ENCODE data around the gene ZNF860.

The ZNF860 gene

GRCh38 chr3:31957106-31957505, 24.4 kb upstream of the ZNF860 start:
- Histone ChIP-seq H3K9me3 (replicated peaks in 1 of 11) (peaks cover 17 to 30% (median 20%) of the 10 kb centered on the region in 11 experiments), H3K4me1 (peaks cover 0 to 29% (median 25%) of the 10 kb centered on the region in 10 experiments; a peak in 17 of 20 replicates), H3K36me3 (peaks cover 0 to 7% (median 0%) of the 10 kb centered on the region in 11 experiments; a peak in 1 of 22 replicates)

GRCh38 chr3:31958701-31959152, 22.8 kb upstream of the ZNF860 start:
- Histone ChIP-seq H3K9ac (no peak overlapping the region), H3K27me3 (no peaks in the 10 kb centered on the region), H3K4me3 (no peak overlapping the region), H3K36me3 (peaks cover 0 to 7% (median 0%) of the 10 kb centered on the region in 11 experiments; a peak in 1 of 22 replicates), H3K27ac (no peak overlapping the region), H3K9me3 (replicated peaks in 1 of 11) (peaks cover 17 to 30% (median 20%) of the 10 kb centered on the region in 11 experiments), H3K4me1 (peaks cover 11 to 38% (median 29%) of the 10 kb centered on the region in 10 experiments), H4K20me1 (no peaks in the 10 kb centered on the region), H3K4me2 (no peak overlapping the region)
- TF ChIP-seq Cebpa-rat (IDR thresholded peaks at IDR 0.05), result no peak

More at GRCh38 chr3:31957106-31957505, 24.4 kb upstream of the ZNF860 start:
- Histone ChIP-seq H4K20me1 (no peaks in the 10 kb centered on the region), H3K4me2 (no peak overlapping the region), H3K4me3 (no peak overlapping the region), H3K27ac (no peak overlapping the region), H3K27me3 (no peaks in the 10 kb centered on the region), H3K9ac (no peak overlapping the region)
- TF ChIP-seq Cebpa-rat (IDR thresholded peaks at IDR 0.05), result no peak

- Histone ChIP-seq H3K9me3 (replicated peaks in 1 of 11) (peaks cover 17 to 27% (median 20%) of the 10 kb centered on the region in 11 experiments), H3K27me3 (no peaks in the 10 kb centered on the region), H3K9ac (no peak overlapping the region), H3K27ac (no peak overlapping the region), H3K4me1 (peaks cover 11 to 38% (median 29%) of the 10 kb centered on the region in 10 experiments), H3K36me3 (peaks cover 0 to 7% (median 0%) of the 10 kb centered on the region in 11 experiments; a peak in 1 of 22 replicates), H3K4me3 (no peak overlapping the region), H4K20me1 (no peaks in the 10 kb centered on the region), H3K4me2 (no peak overlapping the region)
- TF ChIP-seq Cebpa-rat (IDR thresholded peaks at IDR 0.05), result no peak
Measured at GRCh38 chr3:31959251-31959650, 22.3 kb upstream of the ZNF860 start.

- H3K27ac ChIP-seq, result no peak overlapping the region
Measured at GRCh38 chr3:31959951-31960792, 21.4 kb upstream of the ZNF860 start.

GRCh38 chr3:31960793-31961431, 20.6 kb upstream of the ZNF860 start:
- H3K27me3 ChIP-seq, result no peaks in the 10 kb centered on the region
- H3K27ac ChIP-seq, result peak overlapping the region in 1 of 11 experiments; percentile 20; a peak in 1 of 22 replicates
- peak overlapping the region in 9 of 11 experiments; percentile 6 to 71 (median 56); a peak in 17 of 22 replicates for H3K4me2 ChIP-seq
- H3K9ac ChIP-seq, result no peak overlapping the region
- no peak for TF ChIP-seq Cebpa-rat (IDR thresholded peaks at IDR 0.05)
- no peak overlapping the region for H3K4me3 ChIP-seq
- peaks cover 7 to 12% (median 9%) of the 10 kb centered on the region in 11 experiments for H3K9me3 ChIP-seq (replicated peaks in 1 of 11)
- no peaks in the 10 kb centered on the region for H3K36me3 ChIP-seq
- peaks cover 11 to 38% (median 29%) of the 10 kb centered on the region in 10 experiments for H3K4me1 ChIP-seq
- H4K20me1 ChIP-seq, result no peaks in the 10 kb centered on the region

More at GRCh38 chr3:31959951-31960792, 21.4 kb upstream of the ZNF860 start:
- Histone ChIP-seq H3K9me3 (replicated peaks in 1 of 11) (peaks cover 14 to 20% (median 17%) of the 10 kb centered on the region in 11 experiments), H3K9ac (no peak overlapping the region), H3K27me3 (no peaks in the 10 kb centered on the region), H3K4me3 (no peak overlapping the region), H3K4me1 (peaks cover 11 to 38% (median 29%) of the 10 kb centered on the region in 10 experiments), H3K4me2 (peak overlapping the region in 9 of 11 experiments; percentile 6 to 71 (median 56); a peak in 17 of 22 replicates), H3K36me3 (peaks cover 0 to 7% (median 0%) of the 10 kb centered on the region in 11 experiments; a peak in 1 of 22 replicates), H4K20me1 (no peaks in the 10 kb centered on the region)
- TF ChIP-seq Cebpa-rat (IDR thresholded peaks at IDR 0.05), result no peak

- Histone ChIP-seq H3K4me1 (peaks cover 11 to 38% (median 29%) of the 10 kb centered on the region in 10 experiments), H3K4me2 (peak overlapping the region; percentile 28 to 70 (median 38); a peak in 21 of 22 replicates), H4K20me1 (no peaks in the 10 kb centered on the region)
Measured at GRCh38 chr3:31962801-31963205, 18.7 kb upstream of the ZNF860 start.

GRCh38 chr3:31966978-31967591, 14.5 kb upstream of the ZNF860 start:
- Histone ChIP-seq H4K20me1 (no peaks in the 10 kb centered on the region), H3K9me3 (replicated peaks in 1 of 11) (peaks cover 0 to 3% (median 0%) of the 10 kb centered on the region in 11 experiments; a peak in 3 of 22 replicates), H3K36me3 (no peaks in the 10 kb centered on the region), H3K4me3 (no peak overlapping the region), H3K4me2 (no peak overlapping the region), H3K9ac (no peak overlapping the region), H3K4me1 (peaks cover 8 to 21% (median 13%) of the 10 kb centered on the region in 10 experiments; a peak in 19 of 20 replicates), H3K27ac (no peak overlapping the region), H3K27me3 (no peaks in the 10 kb centered on the region)
- no peak for TF ChIP-seq Cebpa-rat (IDR thresholded peaks at IDR 0.05)

More at GRCh38 chr3:31962801-31963205, 18.7 kb upstream of the ZNF860 start:
- Histone ChIP-seq H3K4me3 (no peak overlapping the region), H3K9me3 (replicated peaks in 1 of 11) (peaks cover 0 to 3% (median 0%) of the 10 kb centered on the region in 11 experiments; a peak in 2 of 22 replicates), H3K27me3 (no peaks in the 10 kb centered on the region), H3K36me3 (no peaks in the 10 kb centered on the region), H3K27ac (peak overlapping the region in 8 of 11 experiments; percentile 19 to 69 (median 50); a peak in 12 of 22 replicates), H3K9ac (no peak overlapping the region)
- peak in 1 of 11 experiments; percentile 45; a peak in 1 of 22 replicates for TF ChIP-seq Cebpa-rat (IDR thresholded peaks at IDR 0.05)

GRCh38 chr3:31967592-31967991, 14.0 kb upstream of the ZNF860 start:
- Histone ChIP-seq H3K4me3 (no peak overlapping the region), H3K27me3 (no peaks in the 10 kb centered on the region), H4K20me1 (no peaks in the 10 kb centered on the region), H3K9me3 (replicated peaks in 1 of 11) (peaks cover 0 to 3% (median 0%) of the 10 kb centered on the region in 11 experiments; a peak in 3 of 22 replicates), H3K4me1 (peaks cover 5 to 16% (median 9%) of the 10 kb centered on the region in 10 experiments; a peak in 18 of 20 replicates), H3K27ac (no peak overlapping the region), H3K36me3 (no peaks in the 10 kb centered on the region), H3K9ac (no peak overlapping the region), H3K4me2 (no peak overlapping the region)
- TF ChIP-seq Cebpa-rat (IDR thresholded peaks at IDR 0.05), result no peak

Data from BLaER1 treated with 17β-estradiol and CSF1 and Interleukin-3, amounts not matched to agents 10 nM and 100 nM (cell line).